HG02759 (cell line): ENCODE results near the gene TJAP1.
A peak's percentile ranks its signal among the peaks of the same experiment; 100 is the strongest.

ENCODE experiments used
- ATAC-seq: cut with Tn5 transposase; IDR thresholded peaks from one replicate; pipeline ENCODE4 v1.9.1; 2021; ENCODE audit warnings: mild to moderate bottlenecking, moderate library complexity; ENCODE audit not compliant: unreplicated experiment

TJAP1 gene

GRCh38 chr6:43477235-43478007 lies at the start of gene TJAP1:
Gene TJAP1 (plus strand): TSS chr6:43477570. CDS start chr6:43499002, 21,432 bp downstream.
- ATAC-seq: peak; percentile 98

- no peak for ATAC-seq
Observed at GRCh38 chr6:43428112-43428570, 49.2 kb upstream of the TJAP1 start.

GRCh38 chr6:43428874-43429273 lies 48.5 kb upstream of the TJAP1 start:
- ATAC-seq: no peak

GRCh38 chr6:43432009-43432945 lies 45.1 kb upstream of the TJAP1 start:
- no peak for ATAC-seq

- ATAC-seq: no peak
Observed at GRCh38 chr6:43433148-43433547, 44.2 kb upstream of the TJAP1 start.

- no peak for ATAC-seq
Observed at GRCh38 chr6:43434001-43434840, 43.1 kb upstream of the TJAP1 start.

- no peak for ATAC-seq
Observed at GRCh38 chr6:43434943-43435342, 42.4 kb upstream of the TJAP1 start.

- ATAC-seq: no peak
Observed at GRCh38 chr6:43435682-43436437, 41.5 kb upstream of the TJAP1 start.

- no peak for ATAC-seq
Observed at GRCh38 chr6:43436577-43437282, 40.6 kb upstream of the TJAP1 start.

GRCh38 chr6:43437700-43438099 lies 39.7 kb upstream of the TJAP1 start:
- no peak for ATAC-seq

GRCh38 chr6:43442935-43443334 lies 34.4 kb upstream of the TJAP1 start:
- ATAC-seq: no peak

- no peak for ATAC-seq
Observed at GRCh38 chr6:43444036-43444435, 33.3 kb upstream of the TJAP1 start.

GRCh38 chr6:43444582-43444981 lies 32.8 kb upstream of the TJAP1 start:
- ATAC-seq: no peak

GRCh38 chr6:43445576-43445975 lies 31.8 kb upstream of the TJAP1 start:
- no peak for ATAC-seq

GRCh38 chr6:43447604-43448003 lies 29.8 kb upstream of the TJAP1 start:
- ATAC-seq: no peak

- ATAC-seq: no peak
Observed at GRCh38 chr6:43448916-43449315, 28.5 kb upstream of the TJAP1 start.

- ATAC-seq: no peak
Observed at GRCh38 chr6:43450699-43451131, 26.7 kb upstream of the TJAP1 start.

GRCh38 chr6:43451348-43451747 lies 26.0 kb upstream of the TJAP1 start:
- ATAC-seq: no peak

GRCh38 chr6:43451939-43452338 lies 25.4 kb upstream of the TJAP1 start:
- ATAC-seq: no peak
